GM18861 (cell line): ENCODE results near the gene TK1.
"Not testable (repeated sequence)": the region's sequence is repeated elsewhere in the genome, so short reads cannot be mapped to it uniquely, and the experiment has no call there.

ENCODE experiments used
- ATAC-seq: cut with Tn5 transposase; IDR thresholded peaks from one replicate; pipeline ENCODE4 v1.9.1; 2021; ENCODE audit not compliant: unreplicated experiment

TK1 gene

DNA sequence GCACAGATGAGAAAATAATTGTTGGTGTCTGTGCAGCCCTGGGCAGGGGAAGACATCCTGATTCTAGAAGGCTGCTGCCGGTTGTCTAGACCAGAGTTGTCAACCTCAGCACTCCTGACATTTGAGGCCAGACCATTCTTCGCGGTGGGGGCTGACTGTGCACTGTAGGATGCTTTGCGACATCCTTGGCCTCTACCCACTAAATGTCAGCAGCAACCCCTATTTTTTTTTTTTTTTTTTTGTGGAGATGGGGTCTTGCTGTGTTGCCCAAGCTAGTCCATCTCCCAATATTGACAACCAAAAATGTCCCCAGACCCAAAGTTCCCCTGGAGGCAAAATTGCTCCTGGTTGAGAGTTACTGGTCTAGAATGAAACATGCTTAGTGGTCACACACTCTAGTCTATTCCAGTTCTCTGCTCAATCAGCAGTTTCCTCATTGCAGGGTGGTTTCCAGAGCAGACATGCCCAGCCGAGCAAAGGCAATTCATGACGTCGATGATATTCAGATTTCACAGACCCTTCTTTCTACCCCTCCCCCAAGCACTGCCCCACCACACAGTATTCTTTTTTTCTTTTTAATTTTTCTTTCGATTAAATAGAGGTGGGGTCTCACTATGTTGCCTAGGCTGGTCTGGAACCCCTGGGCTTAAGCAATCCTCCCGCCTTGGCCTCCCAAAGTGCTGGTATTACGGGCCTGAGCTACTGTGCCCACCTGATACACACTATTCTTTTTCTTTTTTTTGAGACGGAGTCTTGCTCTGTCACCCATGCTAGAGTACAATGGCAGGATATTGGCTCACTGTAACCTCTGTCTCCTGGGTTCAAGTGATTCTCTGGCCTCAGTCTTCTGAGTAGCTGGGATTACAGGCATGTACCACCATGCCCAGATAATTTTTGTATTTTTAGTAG is 31.7 kb downstream of the TK1 start:
- peak; percentile 51 for ATAC-seq

DNA sequence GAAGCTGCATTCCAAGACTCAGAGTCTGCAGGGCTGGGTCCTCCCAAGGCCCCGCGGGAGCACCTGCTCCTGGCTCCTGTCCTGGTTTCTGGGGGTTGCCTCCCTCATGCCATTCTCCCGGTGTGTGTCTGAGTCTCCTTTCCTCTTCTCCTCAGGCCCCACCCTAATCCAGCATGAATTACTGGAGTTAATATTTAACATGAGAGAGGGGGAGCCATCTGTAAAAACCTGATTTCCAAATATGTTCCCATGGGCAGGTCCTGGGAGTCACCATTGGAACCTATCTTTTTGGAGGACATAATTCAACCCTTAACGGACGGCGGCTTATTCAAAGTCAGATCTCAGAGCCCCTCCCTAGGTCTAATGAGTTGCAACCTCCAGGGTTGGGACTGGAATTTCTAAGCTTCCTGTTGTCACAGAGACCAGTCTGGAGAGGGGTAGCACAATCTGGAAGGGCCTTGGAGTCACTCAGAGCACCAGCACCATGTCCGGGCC is 35.3 kb downstream of the TK1 start:
- no peak for ATAC-seq

DNA sequence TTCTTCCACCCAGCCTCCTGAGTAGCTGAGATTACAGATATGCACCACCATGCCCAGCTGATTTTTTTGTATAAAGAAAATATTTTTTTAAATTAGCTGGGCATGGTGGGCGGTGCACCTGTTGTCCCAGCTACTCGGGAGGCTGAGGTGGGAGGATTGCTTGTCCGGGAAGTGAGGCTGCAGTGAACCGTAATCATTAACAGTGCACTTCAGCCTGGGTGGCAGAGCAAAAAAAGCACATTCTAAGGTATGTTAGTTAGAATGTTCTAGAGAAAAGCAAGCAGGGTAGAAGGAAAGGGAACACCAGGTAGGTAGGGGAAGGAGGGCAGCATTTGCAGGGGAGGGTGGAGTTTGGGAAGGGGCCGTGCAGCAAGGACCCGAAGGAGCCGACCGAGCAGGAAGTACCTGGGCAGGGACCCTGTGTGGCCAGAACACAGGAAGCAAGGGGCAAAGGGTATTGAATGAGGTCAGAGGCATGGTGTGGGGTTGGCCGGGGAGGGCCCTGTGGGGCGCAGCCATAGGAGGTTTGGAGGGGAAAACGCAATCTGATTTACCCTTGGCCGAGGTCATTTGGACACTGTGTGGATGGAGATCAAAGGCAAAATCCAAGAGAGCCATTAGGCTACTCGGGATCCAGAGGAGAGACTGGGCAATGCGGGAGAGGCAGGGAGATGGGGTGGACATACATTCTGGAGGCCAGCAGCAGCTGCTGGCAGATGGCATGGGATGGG is 38.4 kb downstream of the TK1 start:
- no peak for ATAC-seq

DNA sequence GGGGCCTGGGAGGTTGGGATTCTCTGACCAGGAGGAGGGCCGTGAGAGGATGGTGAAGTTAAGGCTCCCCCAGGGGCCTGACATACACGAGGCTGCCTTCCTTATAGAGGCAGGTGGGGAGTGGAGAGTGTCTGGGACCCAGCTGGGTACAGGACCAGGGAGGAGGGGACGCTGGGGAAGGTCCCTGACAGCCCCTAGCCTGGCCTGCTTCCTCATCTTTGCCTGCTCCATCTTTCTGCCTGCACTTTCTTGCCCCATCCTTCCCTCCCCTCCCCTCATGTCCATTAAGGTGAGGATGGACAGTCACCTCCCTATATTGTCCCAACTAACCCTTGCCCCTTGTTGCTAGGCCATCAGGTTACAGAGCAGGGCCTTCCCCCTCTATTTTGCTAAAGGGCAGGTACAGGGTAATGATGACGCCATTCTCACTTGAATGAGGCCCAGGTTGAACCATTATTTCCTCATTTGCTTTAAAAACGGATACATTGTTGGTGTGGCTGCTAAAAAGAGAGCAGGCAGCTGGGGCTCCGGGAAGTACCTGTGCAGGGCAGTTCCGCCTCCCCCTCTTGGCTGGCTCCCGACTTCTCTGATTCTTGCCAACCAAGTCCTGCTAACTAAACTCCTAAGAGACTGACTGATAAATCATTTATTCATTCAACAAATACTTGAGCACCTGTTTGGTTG is 39.4 kb downstream of the TK1 start:
- no peak for ATAC-seq

DNA sequence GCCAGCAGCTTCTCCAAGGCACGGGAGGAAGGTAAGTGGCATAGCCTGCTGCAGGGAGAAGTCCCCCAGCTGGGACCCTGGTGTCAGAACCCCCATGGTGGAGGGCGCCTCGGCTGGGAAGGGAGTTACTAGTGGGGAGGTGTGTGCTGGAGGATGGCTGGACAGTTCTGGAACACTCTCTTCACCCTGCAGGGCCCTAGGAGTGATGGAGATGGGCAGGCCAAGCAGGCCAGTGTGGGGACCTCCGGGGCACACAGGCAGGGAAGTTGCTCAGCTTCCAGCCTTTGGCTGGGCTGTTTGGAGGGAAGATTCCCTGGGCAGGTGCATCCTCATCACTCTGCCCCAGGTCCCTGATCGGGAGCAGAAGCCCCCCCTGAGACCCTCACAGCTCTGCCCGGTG is 40.0 kb downstream of the TK1 start:
- no peak for ATAC-seq

DNA sequence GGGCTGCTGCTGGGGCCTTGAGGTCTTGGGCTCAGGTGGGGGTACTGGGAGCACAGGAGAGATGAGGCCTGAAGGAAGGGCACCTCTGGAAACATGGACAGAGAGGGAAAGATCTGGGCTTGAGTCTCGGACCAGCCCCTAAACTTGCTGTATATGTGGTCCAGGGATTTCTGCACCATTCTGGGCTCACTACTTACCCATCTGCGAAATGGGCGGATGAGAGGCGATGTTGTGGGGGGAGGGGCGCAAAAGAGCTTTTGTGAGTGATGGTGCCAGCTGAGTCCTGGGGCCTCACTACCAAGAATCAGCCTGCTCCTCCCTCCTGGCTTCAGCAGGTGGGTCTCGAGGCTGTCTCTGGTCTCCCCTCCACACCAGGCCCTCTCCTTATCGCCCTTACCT is 40.4 kb downstream of the TK1 start:
- ATAC-seq = no peak

DNA sequence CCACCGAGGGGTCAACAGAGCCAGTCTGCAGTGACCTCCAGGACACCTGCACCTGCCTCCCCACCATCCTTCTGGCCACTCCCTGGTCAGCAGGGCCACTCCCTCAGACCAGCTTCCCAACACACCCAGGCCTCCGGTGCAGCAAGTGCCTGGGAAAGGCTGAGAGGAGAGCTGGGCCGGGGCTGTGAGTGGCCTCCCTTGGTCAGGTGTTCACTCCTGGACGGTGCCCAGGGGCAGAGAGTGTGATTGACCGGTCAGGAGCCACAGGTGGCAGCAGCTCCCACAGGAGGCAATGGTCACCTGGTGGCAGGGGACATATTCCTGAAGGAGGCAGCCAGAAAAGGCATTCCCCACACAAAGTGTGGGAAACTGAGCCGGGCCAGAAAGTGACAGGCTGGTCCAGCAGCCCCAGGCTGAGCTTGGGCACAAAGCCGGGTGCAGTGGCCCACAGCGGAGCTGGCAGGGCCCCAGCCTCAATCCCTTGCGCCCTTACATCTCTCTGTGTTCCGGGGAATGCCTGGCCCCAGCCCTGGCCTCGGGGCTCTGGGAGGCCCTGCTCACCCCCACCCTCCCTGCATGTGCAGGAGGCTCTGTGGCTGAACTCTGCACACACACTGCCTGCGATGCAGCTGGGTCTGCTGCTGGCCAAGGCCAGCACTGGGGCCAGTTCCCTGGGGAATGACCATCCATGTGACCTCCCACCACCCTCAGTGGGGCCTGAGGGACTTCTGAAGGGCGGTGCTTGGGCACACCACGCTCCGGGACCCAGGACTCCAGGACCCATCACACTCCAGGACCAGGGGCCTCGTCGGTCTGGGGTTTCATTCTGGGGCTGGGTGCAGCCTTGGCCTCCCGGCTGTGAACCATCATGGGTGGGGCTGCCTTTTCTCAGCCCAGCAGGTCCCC is 41.9 kb downstream of the TK1 start:
- ATAC-seq = no peak

DNA sequence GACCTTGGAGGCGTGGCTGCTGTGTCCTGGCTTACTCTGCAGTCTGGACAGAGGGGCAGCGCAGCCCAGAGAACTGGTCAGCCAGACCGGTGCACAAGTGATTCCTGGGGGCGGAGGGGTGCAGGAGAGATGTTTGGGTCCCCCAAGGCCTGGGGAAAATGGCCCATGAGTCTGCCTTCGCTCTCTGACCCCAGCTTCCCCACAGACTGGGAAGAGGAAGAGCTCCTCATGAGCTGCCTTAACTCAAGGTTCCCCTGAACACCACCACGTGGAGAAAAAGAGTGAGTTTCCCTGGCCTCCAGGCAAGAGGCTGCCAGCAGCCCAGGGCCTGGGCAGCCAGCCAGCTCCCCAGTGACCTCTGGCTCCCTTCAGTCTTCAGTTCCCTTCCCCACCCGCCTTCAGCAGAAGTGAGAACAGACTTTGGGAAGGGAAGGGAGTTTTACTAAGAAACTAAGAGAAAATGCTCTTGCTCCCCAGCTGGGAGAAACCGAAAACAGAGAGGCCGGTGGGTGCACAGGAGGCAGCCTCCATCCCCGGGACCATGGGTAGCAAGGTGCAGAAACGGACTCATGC is 42.6 kb downstream of the TK1 start:
- ATAC-seq = no peak

DNA sequence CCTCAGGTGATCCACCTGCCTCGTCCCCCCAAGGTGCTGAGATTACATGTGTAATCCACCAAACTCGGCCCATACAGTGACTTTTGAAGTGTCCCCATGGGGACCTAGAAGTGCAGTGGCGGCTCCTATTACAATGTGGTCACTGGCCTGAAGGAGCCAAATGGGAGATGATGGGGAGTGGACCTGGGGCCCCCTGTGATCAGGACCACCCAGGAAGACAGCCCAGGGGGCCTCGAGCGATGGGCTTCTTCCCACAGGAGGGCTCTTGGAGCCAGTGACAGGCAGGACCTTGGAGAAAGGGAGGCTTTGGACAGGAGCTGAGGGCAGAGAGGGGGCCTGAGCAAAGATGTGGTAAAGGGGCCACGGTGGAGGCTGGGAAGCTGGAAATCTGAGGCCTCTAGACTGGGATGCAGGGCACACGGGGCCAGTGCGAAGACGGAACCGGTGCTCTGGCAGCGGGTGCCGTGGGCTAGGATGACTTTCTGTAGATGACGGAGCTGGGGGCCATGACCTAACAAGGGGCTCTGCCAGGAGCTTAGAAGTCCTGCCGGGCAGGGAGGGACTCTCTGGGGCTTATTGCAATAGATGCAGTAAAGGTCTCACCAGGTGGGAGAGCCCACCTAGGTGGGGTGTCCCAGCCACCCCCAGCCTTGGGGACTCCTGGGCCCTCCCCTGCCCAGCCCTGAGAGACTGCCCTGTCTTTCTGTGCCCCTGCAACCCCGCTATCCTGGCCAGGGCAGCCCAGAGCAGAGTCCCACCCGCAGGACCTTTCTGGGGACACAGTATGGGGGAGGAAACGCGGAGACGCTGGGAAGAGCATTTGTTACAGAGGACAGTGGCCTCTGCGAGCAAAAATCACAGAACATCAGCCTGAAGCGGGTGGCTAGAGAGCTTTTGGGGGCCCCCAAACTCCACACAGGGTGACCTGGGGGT is 43.4 kb downstream of the TK1 start:
- no peak for ATAC-seq

DNA sequence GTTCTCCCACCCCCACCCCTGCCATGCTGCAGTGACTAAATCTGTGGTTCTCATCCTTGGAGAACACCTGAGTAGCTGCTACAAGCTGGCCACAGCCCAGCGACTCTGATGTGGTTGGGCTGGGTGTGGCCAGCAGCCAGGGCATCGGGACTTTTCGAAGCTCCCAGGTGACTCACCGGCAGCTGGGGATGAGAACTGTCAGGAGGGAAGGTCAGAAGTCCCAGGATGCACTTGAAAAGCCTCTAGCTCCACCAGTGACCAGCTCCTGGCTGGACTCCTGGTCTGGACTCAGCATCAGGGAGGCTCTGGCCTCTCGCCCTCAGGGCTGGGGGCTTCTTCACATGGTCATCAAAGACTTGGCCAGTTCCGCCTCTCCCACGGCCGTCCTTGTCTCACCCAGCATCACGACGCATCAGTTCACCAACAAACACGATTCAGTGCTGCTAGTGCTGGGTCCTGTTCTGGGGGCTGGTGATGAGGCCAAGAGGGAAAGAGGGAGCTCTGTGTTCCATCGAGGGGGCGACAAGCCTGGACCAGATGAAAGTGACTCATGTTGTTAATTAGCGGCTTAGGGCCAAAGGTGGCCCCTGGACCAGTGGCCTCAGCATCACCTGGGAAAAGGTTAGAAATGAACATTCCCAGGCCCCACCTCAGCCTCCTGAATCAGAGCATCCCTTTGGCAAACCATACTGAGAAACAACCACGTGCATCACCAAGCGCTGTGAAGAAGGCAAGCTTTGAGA is 44.6 kb downstream of the TK1 start:
- ATAC-seq = no peak

DNA sequence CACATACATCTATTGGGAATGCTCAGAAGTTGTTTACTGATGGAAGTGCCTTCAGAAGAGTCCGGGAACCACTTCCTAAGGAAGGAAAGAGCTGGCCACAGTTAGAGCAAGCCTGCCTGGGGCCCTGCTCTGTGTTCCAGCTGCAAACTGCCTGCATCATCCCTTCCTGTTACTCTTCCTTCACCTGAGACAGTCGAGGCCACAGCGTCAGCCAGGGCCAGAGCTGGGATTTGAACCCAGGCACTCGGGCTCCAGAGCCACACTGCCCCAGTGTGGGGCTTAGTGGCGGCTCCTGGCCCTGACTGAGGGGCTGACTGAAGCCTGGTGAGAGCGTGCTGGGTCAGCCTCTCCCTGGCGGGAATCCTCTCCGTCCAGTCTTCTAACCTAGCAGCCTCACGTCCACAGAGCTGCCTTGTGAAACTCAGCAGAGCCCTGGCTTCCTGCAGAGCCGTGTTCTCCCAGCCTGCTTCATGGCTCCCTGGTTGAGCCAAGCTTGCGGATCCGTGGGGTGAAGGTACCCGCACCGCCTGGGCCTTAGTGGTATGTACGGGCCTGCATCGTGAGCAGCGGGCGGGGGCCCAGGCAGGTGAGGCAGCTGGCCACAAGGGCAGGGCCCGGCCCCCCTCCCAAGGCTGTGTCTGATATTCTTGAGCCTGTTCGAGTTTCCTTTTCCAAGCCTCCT is 45.3 kb downstream of the TK1 start:
- no peak for ATAC-seq

DNA sequence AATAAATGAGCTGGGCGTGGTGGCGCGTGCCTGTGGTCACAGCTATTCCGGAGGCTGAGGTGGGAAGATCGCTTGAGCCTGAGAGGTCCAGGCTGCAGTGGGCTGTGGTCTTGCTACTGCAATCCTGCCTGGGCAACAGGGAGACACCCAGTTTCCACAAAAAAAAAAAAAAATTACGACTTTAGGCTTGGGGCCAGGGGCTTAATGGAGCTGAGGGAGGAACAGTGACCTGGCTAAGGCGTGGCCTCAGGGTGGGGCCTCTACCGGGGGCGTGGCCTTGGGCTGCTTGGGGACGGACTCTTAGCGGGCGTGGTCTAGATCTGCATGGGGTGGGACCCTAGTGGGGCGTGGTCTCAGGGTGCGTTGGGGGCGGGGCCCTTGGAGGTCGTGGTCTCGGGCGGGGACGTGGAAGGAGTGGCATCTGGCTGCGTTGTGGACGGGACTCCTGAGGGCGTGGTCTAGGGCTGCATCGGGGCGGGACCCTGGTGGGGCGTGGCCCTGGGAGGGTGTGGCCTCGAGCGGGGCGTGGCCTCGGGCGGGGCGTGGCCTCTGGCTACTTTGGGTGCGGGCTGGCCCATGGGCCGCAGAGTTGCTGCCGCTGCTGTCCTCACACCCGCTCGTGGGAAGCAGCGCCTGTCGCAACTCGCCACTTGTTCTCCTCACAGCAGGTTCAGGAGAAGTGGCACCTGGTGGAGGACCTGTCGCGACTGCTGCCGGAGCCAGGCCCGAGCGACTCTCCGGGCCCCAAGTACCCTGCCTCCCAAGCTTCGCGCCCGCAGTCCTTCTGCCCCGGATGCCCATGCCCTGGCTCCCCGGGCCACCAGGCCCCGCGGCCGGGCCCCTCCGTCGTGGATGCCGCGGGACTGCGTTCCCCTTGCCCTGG is 46.4 kb downstream of the TK1 start:
- ATAC-seq = peak; percentile 60

DNA sequence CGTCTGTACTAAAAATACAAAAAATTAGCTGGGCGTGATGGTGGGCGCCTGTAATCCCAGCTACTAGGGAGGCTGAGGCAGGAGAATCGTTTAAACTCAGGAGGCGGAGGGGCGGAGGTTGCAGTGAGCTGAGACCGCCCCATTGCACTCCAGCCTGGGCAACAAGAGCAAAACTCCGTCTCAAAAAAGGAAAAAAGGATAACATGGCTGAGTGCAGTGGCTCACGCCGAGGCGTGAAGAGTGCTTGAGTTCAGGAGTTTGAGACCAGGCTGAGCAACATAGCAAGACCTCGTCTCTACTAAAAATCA is 47.0 kb downstream of the TK1 start:
- ATAC-seq = not testable (repeated sequence)

DNA sequence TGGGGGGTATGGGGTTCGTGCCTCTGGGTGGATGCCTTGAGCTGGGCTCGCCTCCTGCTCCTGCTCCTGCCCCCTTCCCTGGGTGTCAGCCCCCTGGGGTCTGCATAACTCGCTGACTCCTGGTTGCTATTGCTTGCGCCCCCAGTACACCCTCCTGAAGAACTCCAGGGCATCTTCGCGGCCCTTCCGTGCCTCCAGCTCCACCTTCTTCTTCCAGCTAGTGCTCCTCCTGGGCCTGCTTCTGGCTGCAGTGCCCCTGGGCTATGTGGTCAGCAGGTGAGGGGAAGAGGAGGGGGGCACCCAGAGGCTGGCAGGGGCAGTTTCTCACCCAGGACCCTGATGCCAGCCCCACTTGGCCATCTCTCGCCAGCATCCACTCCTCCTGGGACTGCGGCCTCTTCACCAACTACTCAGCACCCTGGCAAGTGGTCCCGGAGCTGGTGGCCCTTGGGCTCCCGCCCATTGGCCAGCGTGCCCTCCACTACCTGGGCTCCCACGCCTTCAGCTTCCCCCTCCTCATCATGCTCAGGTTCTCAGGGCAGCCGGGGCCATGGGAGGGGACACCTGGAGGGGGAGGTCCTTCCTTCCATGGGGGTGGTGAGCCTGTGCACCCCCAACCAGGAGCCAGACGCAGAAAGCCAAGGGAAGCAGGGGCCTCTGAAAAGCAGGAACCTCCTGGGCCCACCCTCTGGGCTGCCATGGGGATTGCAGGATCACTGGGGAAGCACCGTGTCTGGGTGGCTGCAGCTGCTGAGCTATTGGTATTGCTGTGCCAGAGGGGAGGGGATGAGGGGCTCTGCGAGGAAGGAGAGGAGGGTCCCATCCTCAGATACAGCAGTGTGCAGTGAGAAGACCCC is 48.4 kb downstream of the TK1 start:
- ATAC-seq = no peak

DNA sequence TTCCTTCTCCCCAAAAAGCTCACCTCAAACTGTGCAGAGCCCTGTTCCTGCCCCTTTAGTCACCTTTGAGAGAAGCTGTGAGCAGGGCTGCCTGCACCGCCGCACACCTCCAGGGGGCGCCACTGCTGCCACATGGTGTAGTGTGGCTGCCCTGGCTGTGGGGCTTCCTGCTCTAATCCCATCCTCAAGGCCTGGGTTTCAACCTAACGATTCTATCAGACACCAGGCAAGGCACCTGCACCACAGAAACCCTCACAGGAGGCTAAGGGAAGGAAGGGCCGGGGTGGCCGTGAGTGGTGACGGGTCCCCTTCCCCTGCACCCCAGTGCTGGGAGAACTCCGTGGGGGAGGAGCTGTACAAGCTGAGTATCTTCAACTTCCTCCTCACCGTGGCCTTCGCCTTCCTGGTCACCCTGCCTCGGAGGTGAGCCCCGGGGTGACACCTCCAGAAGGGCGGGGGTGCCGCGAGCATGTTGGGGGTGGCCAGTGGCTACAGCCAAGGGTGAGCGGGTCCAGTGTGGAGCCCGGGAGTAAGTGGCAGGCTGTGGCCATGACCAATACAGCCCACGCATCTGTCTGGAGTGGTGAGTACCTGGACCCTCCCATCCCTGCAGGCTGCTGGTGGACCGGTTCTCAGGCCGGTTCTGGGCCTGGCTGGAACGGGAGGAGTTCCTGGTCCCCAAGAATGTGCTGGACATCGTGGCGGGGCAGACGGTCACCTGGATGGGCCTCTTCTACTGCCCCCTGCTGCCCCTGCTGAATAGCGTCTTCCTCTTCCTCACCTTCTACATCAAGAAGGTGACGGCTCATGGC is 49.3 kb downstream of the TK1 start:
- ATAC-seq = no peak
